ENCODE measurements around the gene COMT. TPM values are rescaled to one million over a fixed set of nuclear protein-coding genes. Genes with fewer than 3 reads are reported as not detected.
"Not testable (repeated sequence)": the region's sequence is repeated elsewhere in the genome, so short reads cannot be mapped to it uniquely, and the experiment has no call there.

COMT gene
- total and polyA plus RNA-seq, 9 of the 15 experiments (the other 6 are each of a cell fraction or from before 2014, with no cell fraction given): 12.5 to 351 (median 155) TPM

DNA sequence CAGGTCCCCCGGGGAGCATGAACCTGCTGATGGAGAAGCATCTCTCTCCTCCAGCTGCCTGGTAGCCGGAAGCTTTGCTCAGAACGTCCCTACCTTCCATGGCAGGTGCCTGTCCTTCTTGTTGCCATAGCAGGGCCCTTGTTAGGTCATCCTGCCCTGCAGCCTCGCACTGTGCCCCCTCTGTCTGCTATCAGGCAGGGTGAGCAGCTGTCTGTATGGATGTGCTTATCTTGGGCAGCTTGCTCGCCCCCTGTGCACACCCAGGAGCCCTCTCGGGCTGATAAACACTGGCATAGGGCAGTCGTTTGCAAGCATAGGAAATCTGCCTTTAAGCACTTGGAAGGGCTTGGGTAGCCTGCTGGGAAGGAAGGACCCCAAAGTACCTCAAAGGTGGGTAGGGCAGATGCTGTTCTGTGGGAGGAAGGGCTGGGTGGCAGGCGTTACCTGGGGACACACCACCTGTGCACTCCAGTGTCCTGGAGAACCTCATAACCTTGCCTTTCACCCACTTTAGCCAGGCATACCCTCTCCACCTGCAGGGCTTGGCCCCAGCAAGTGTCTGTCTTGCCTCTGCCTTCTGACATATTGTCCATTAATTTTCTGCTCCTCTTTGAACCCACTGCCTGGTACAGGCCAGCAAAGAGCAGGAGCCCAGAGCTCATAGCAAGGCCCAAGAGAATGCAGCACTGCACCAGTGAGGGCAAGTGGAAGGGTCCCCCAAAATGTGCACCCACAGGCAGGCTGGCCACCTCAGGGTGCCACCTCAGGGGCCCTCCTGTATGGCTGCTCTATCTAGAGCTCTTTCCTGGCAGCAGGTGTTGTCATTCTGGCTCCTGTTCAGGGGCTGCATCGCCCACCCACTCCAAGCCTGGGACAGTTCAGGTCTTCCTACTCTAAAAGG, 8.0 kb upstream of the COMT start (continued):
- TF ChIP-seq ZNF408 (CRISPR knock-in tag; IDR thresholded peaks at IDR 0.05; ENCODE audit: low read depth): no peak

DNA sequence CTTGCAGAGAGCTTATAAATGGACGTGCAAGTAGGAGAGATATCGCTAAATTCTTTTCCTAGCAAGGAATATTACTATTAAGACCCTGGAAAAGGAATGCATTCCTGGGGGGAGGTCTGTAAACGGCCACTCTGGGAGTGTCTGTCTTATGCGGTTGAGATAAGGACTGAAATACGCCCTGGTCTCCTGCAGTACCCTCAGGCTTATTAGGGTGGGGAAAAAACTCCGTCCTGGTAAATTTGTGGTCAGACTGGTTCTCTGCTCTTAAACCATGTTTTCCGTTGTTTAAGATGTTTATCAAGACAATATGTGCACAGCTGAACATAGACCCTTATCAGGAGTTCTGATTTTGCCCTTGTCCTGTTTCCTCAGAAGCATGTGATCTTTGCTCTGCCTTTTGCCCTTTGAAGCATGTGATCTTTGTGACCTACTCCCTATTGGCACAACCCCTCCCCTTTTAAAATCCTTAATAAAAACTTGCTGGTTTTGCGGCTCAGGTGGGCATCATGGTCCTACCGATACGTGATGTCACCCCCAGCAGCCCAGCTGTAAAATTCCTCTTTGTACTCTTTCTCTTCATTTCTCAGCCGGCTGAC, 6.4 kb upstream of the COMT start:
- H2AFZ ChIP-seq (ENCODE audit: low read depth, low read length); H3K9me1 ChIP-seq (ENCODE audit: control insufficient read depth, insufficient read depth, low read length); H3K79me2 ChIP-seq (ENCODE audit: control insufficient read depth, insufficient read depth, low read length); intact Hi-C loops (cut with micrococcal nuclease); DNase-seq (ENCODE audit: extremely low read depth in 1 of 4, low spot score in 3 of 4); BruUV-seq (replicated peaks); FAIRE-seq; H3K4me3 ChIP-seq; H3K27ac ChIP-seq (ENCODE audit: extremely low read depth, low read depth, low read length); H3K9ac ChIP-seq (ENCODE audit: insufficient read depth in 1 of 2, low read depth in 2 of 2, low read length in 2 of 2); H3K27me3 ChIP-seq (ENCODE audit: control insufficient read depth in 2 of 2, insufficient read depth in 2 of 2, low read length in 2 of 2); H4K20me1 ChIP-seq (replicated peaks; ENCODE audit: control insufficient read depth, insufficient read depth, low read length); ATAC-seq; in situ Hi-C loops (cut with MboI); H3K4me2 ChIP-seq (ENCODE audit: insufficient read depth, low read length); POLR2A ChIA-PET; TF ChIP-seq NR2C1 (IDR thresholded peaks at IDR 0.05): not testable (repeated sequence)
- CTCF ChIA-PET (ENCODE audit: low intra/inter-chr PET ratio): interaction anchor here (0.6 kb wide), 1 partner anchor 12 kb away, joined by 3 read pairs; no protein-coding TSS in a partner anchor
- 67% methylated on average over 11 of the region's 11 CpGs for WGBS (ENCODE audit: insufficient coverage, low coverage, missing lambda C conversion rate)
- H3K36me3 ChIP-seq (ENCODE audit: control insufficient read depth, insufficient read depth, low read length): peaks cover 27% of the 10 kb centered on the region; the same call in 2 of the 3 replicates
- peaks cover 3 to 15% of the 10 kb centered on the region in 2 experiments for H3K4me1 ChIP-seq (replicated peaks in 1 of 2; ENCODE audit: control insufficient read depth in 2 of 2, insufficient read depth in 2 of 2, low read length in 2 of 2)
- H3K9me3 ChIP-seq (replicated peaks; ENCODE audit: control insufficient read depth, insufficient read depth, low read depth, low read length): peaks cover 19% of the 10 kb centered on the region
- peak; percentile 42 for TF ChIP-seq SOX6 (IDR thresholded peaks at IDR 0.05)
- TF ChIP-seq, protein P1, sequence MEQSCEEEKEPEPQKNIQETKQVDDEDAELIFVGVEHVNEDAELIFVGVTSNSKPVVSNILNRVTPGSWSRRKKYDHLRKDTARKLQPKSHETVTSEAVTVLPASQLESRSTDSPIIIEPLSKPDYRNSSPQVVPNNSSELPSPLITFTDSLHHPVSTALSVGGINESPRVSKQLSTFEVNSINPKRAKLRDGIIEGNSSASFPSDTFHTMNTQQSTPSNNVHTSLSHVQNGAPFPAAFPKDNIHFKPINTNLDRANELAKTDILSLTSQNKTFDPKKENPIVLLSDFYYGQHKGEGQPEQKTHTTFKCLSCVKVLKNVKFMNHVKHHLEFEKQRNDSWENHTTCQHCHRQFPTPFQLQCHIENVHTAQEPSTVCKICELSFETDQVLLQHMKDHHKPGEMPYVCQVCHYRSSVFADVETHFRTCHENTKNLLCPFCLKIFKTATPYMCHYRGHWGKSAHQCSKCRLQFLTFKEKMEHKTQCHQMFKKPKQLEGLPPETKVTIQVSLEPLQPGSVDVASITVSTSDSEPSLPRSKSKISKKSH (CRISPR knock-in tag; IDR thresholded peaks at IDR 0.05): peak; percentile 95
- 0 out of 2 replicates have a peak, but pooled peaks have one; percentile 50 for TF ChIP-seq ZEB2 (IDR thresholded peaks at IDR 0.05)
- TF ChIP-seq POLR2B (IDR thresholded peaks at IDR 0.05; ENCODE audit: low read depth, partially characterized antibody): peak; percentile 28
- TF ChIP-seq HMG20B (CRISPR knock-in tag; IDR thresholded peaks at IDR 0.05): 0 out of 2 replicates have a peak, but pooled peaks have one; percentile 47
- TF ChIP-seq HDAC2 (IDR thresholded peaks at IDR 0.05): 0 out of 2 replicates have a peak, but pooled peaks have one; percentile 10
- peak; percentile 98 for TF ChIP-seq TRIM28 (IDR thresholded peaks at IDR 0.05)
- TF ChIP-seq, protein P2, sequence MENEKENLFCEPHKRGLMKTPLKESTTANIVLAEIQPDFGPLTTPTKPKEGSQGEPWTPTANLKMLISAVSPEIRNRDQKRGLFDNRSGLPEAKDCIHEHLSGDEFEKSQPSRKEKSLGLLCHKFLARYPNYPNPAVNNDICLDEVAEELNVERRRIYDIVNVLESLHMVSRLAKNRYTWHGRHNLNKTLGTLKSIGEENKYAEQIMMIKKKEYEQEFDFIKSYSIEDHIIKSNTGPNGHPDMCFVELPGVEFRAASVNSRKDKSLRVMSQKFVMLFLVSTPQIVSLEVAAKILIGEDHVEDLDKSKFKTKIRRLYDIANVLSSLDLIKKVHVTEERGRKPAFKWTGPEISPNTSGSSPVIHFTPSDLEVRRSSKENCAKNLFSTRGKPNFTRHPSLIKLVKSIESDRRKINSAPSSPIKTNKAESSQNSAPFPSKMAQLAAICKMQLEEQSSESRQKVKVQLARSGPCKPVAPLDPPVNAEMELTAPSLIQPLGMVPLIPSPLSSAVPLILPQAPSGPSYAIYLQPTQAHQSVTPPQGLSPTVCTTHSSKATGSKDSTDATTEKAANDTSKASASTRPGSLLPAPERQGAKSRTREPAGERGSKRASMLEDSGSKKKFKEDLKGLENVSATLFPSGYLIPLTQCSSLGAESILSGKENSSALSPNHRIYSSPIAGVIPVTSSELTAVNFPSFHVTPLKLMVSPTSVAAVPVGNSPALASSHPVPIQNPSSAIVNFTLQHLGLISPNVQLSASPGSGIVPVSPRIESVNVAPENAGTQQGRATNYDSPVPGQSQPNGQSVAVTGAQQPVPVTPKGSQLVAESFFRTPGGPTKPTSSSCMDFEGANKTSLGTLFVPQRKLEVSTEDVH (IDR thresholded peaks at IDR 0.05; ENCODE audit: low read depth, partially characterized antibody): peak; percentile 20
- TF ChIP-seq ZNF445 (CRISPR knock-in tag; IDR thresholded peaks at IDR 0.05; ENCODE audit: low read depth): peak; percentile 96
- 0 out of 2 replicates have a peak, but pooled peaks have one; percentile 37 for TF ChIP-seq NR2C1 (tag; IDR thresholded peaks at IDR 0.05)
- TF ChIP-seq TRIM24 (IDR thresholded peaks at IDR 0.05): peak; percentile 60 to 74; a peak in 3 of 4 replicates
- TF ChIP-seq, protein P3, sequence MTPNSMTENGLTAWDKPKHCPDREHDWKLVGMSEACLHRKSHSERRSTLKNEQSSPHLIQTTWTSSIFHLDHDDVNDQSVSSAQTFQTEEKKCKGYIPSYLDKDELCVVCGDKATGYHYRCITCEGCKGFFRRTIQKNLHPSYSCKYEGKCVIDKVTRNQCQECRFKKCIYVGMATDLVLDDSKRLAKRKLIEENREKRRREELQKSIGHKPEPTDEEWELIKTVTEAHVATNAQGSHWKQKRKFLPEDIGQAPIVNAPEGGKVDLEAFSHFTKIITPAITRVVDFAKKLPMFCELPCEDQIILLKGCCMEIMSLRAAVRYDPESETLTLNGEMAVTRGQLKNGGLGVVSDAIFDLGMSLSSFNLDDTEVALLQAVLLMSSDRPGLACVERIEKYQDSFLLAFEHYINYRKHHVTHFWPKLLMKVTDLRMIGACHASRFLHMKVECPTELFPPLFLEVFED (CRISPR knock-in tag; conservative IDR thresholded peaks at IDR 0.05): peak; percentile 3; the same call in 1 of the 2 replicates
